T-helper 1 cell treated with Interleukin-12 subunit alpha and Interleukin-12 subunit beta and Interleukin-4 antibody, amounts not matched to agents 30 μg/mL and 1 μg/mL, for 36 hours (primary cell): ENCODE results near the gene NFIA.
A peak's percentile ranks its signal among the peaks of the same experiment; 100 is the strongest.

ENCODE experiments used
- H3K27ac Mint-ChIP-seq: one replicate; pipeline ENCODE4 v1.8.0; 2021; ENCODE audit warnings: mild to moderate bottlenecking, mixed read lengths
- H3K27me3 Mint-ChIP-seq: one replicate; pipeline ENCODE4 v1.8.0; 2021; ENCODE audit warnings: low read depth, mixed read lengths
- H3K36me3 Mint-ChIP-seq: one replicate; pipeline ENCODE4 v1.8.0; 2021; ENCODE audit warnings: low read depth, mixed read lengths
- H3K4me1 Mint-ChIP-seq: one replicate; pipeline ENCODE4 v1.8.0; 2021; ENCODE audit warnings: low read depth, mixed read lengths
- H3K4me3 Mint-ChIP-seq: one replicate; pipeline ENCODE4 v1.8.0; 2021; ENCODE audit warnings: mild to moderate bottlenecking, moderate library complexity, mixed read lengths
- H3K9me3 Mint-ChIP-seq: one replicate; pipeline ENCODE4 v1.8.0; 2021; ENCODE audit warnings: mixed read lengths

NFIA gene

GRCh38 chr1:61287014-61287413 is 204.7 kb downstream of the NFIA start:
- H3K4me3 Mint-ChIP-seq, result no peak overlapping the region
- H3K9me3 Mint-ChIP-seq, result no peaks in the 10 kb centered on the region
- peaks cover 21% of the 10 kb centered on the region for H3K27me3 Mint-ChIP-seq
- peaks cover 3% of the 10 kb centered on the region for H3K4me1 Mint-ChIP-seq
- no peaks in the 10 kb centered on the region for H3K36me3 Mint-ChIP-seq
- no peak overlapping the region for H3K27ac Mint-ChIP-seq

- H3K4me3 Mint-ChIP-seq, result no peak overlapping the region
- peaks cover 3% of the 10 kb centered on the region for H3K4me1 Mint-ChIP-seq
- H3K36me3 Mint-ChIP-seq, result no peaks in the 10 kb centered on the region
- no peaks in the 10 kb centered on the region for H3K9me3 Mint-ChIP-seq
- H3K27ac Mint-ChIP-seq, result no peak overlapping the region
- H3K27me3 Mint-ChIP-seq, result peaks cover 23% of the 10 kb centered on the region
Observed at GRCh38 chr1:61287734-61288133, 205.4 kb downstream of the NFIA start.

- no peaks in the 10 kb centered on the region for H3K9me3 Mint-ChIP-seq
Observed at GRCh38 chr1:61289232-61290098, 207.1 kb downstream of the NFIA start.

GRCh38 chr1:61290525-61290924 is 208.2 kb downstream of the NFIA start:
- Mint-ChIP-seq H3K4me1 (peaks cover 3% of the 10 kb centered on the region), H3K27me3 (peaks cover 33% of the 10 kb centered on the region)

More at GRCh38 chr1:61289232-61290098, 207.1 kb downstream of the NFIA start:
- no peaks in the 10 kb centered on the region for H3K36me3 Mint-ChIP-seq
- no peak overlapping the region for H3K27ac Mint-ChIP-seq
- peaks cover 33% of the 10 kb centered on the region for H3K27me3 Mint-ChIP-seq
- H3K4me1 Mint-ChIP-seq, result peaks cover 3% of the 10 kb centered on the region
- no peak overlapping the region for H3K4me3 Mint-ChIP-seq

GRCh38 chr1:61293197-61293596 is 210.8 kb downstream of the NFIA start:
- Mint-ChIP-seq H3K9me3 (peaks cover 8% of the 10 kb centered on the region), H3K4me1 (peaks cover 3% of the 10 kb centered on the region), H3K27ac (no peak overlapping the region), H3K36me3 (peaks cover 2% of the 10 kb centered on the region), H3K4me3 (no peak overlapping the region), H3K27me3 (peaks cover 41% of the 10 kb centered on the region)

More at GRCh38 chr1:61290525-61290924, 208.2 kb downstream of the NFIA start:
- Mint-ChIP-seq H3K4me3 (no peak overlapping the region), H3K9me3 (no peaks in the 10 kb centered on the region), H3K27ac (no peak overlapping the region), H3K36me3 (no peaks in the 10 kb centered on the region)

- Mint-ChIP-seq H3K4me1 (peaks cover 3% of the 10 kb centered on the region), H3K27me3 (peaks cover 41% of the 10 kb centered on the region), H3K27ac (no peak overlapping the region), H3K9me3 (peaks cover 9% of the 10 kb centered on the region), H3K36me3 (peaks cover 2% of the 10 kb centered on the region), H3K4me3 (no peak overlapping the region)
Observed at GRCh38 chr1:61293986-61294504, 211.7 kb downstream of the NFIA start.

GRCh38 chr1:61294930-61295329 is 212.6 kb downstream of the NFIA start:
- peaks cover 38% of the 10 kb centered on the region for H3K27me3 Mint-ChIP-seq
- H3K9me3 Mint-ChIP-seq, result peaks cover 9% of the 10 kb centered on the region
- H3K36me3 Mint-ChIP-seq, result peaks cover 2% of the 10 kb centered on the region
- no peaks in the 10 kb centered on the region for H3K4me1 Mint-ChIP-seq
- no peak overlapping the region for H3K4me3 Mint-ChIP-seq
- no peak overlapping the region for H3K27ac Mint-ChIP-seq

GRCh38 chr1:61295818-61296537 is 213.6 kb downstream of the NFIA start:
- no peak overlapping the region for H3K27ac Mint-ChIP-seq
- no peak overlapping the region for H3K4me3 Mint-ChIP-seq
- H3K36me3 Mint-ChIP-seq, result peaks cover 2% of the 10 kb centered on the region
- H3K9me3 Mint-ChIP-seq, result peaks cover 9% of the 10 kb centered on the region
- peaks cover 2% of the 10 kb centered on the region for H3K4me1 Mint-ChIP-seq
- peaks cover 29% of the 10 kb centered on the region for H3K27me3 Mint-ChIP-seq

GRCh38 chr1:61297887-61298286 is 215.5 kb downstream of the NFIA start:
- Mint-ChIP-seq H3K9me3 (peaks cover 9% of the 10 kb centered on the region), H3K27ac (no peak overlapping the region), H3K27me3 (peaks cover 21% of the 10 kb centered on the region), H3K4me1 (peaks cover 15% of the 10 kb centered on the region), H3K4me3 (no peak overlapping the region), H3K36me3 (peaks cover 2% of the 10 kb centered on the region)

- H3K4me1 Mint-ChIP-seq, result peaks cover 23% of the 10 kb centered on the region
- H3K36me3 Mint-ChIP-seq, result peaks cover 2% of the 10 kb centered on the region
- H3K9me3 Mint-ChIP-seq, result peaks cover 9% of the 10 kb centered on the region
- no peak overlapping the region for H3K27ac Mint-ChIP-seq
- no peak overlapping the region for H3K4me3 Mint-ChIP-seq
- peaks cover 13% of the 10 kb centered on the region for H3K27me3 Mint-ChIP-seq
Observed at GRCh38 chr1:61299463-61299862, 217.1 kb downstream of the NFIA start.

GRCh38 chr1:61300899-61301298 is 218.5 kb downstream of the NFIA start:
- H3K4me3 Mint-ChIP-seq, result no peak overlapping the region
- peaks cover 23% of the 10 kb centered on the region for H3K4me1 Mint-ChIP-seq
- peaks cover 13% of the 10 kb centered on the region for H3K27me3 Mint-ChIP-seq
- peak overlapping the region; percentile 31 for H3K27ac Mint-ChIP-seq
- peaks cover 9% of the 10 kb centered on the region for H3K9me3 Mint-ChIP-seq
- H3K36me3 Mint-ChIP-seq, result peaks cover 2% of the 10 kb centered on the region

GRCh38 chr1:61301824-61302657 is 219.7 kb downstream of the NFIA start:
- H3K4me1 Mint-ChIP-seq, result peaks cover 23% of the 10 kb centered on the region
- H3K4me3 Mint-ChIP-seq, result no peak overlapping the region
- peaks cover 2% of the 10 kb centered on the region for H3K36me3 Mint-ChIP-seq
- peaks cover 9% of the 10 kb centered on the region for H3K9me3 Mint-ChIP-seq
- H3K27me3 Mint-ChIP-seq, result peaks cover 13% of the 10 kb centered on the region
- peak overlapping the region; percentile 90 for H3K27ac Mint-ChIP-seq

GRCh38 chr1:61307422-61308142 is 225.2 kb downstream of the NFIA start:
- Mint-ChIP-seq H3K27me3 (peaks cover 4% of the 10 kb centered on the region), H3K36me3 (no peaks in the 10 kb centered on the region), H3K4me1 (peaks cover 12% of the 10 kb centered on the region), H3K4me3 (no peak overlapping the region), H3K27ac (no peak overlapping the region), H3K9me3 (no peaks in the 10 kb centered on the region)
